IMR-90 (cell line): ENCODE results near the gene WNK4. TPM values are rescaled to one million over a fixed set of nuclear protein-coding genes. Genes with fewer than 3 reads are reported as not detected.

ENCODE experiments used
- ATAC-seq: fragments of 200-7000 bp; cut with Tn5 transposase; 2 replicates; pipeline ENCODE4 v1.9.1; 2020; ENCODE audit warnings: low read depth, mild to moderate bottlenecking, moderate library complexity
- BruUV-seq: library from RNA; stranded (reverse); fragments of 400-500 nt; replicated peaks from 2 replicates; lab custom pipeline; 2021; lab: Mats Ljungman, UMichigan
- CTCF ChIA-PET: fragments of 300-600 bp; formaldehyde crosslinking; extraction: SDS; loops from one replicate; lab custom pipeline; 2021; ENCODE audit warnings: antibody characterized with exemption; lab: Yijun Ruan, JAX
- POLR2A ChIA-PET: fragments of 300-600 bp; sonication (Branson Sonifier 250); formaldehyde crosslinking; loops from one replicate; lab custom pipeline; 2022; ENCODE audit warnings: antibody characterized with exemption; ENCODE audit not compliant: unreplicated experiment; lab: Charles Lee
- DNase-seq: peaks from one replicate; pipeline ENCODE4 v3.0.0; 2013
- H2AFZ ChIP-seq: replicated peaks from 2 replicates; pipeline ENCODE3; 2013; ENCODE audit warnings: low read length, mild to moderate bottlenecking; ENCODE audit not compliant: poor library complexity
- H2AK5ac ChIP-seq: 2 replicates; pipeline ENCODE4 v1.6.1; 2013; ENCODE audit warnings: low read depth, low read length, inconsistent platforms
- H2AK9ac ChIP-seq: replicated peaks from 2 replicates; pipeline ENCODE3; 2013; ENCODE audit warnings: mild to moderate bottlenecking, low read depth, low read length, moderate library complexity; ENCODE audit not compliant: poor library complexity
- H2BK120ac ChIP-seq: 2 replicates; pipeline ENCODE4 v1.6.1; 2013; ENCODE audit warnings: low read depth, low read length, inconsistent platforms
- H2BK15ac ChIP-seq: 3 replicates; pipeline ENCODE4 v1.6.1; 2013; ENCODE audit warnings: low read depth, low read length, inconsistent platforms
- H2BK20ac ChIP-seq: 2 replicates; pipeline ENCODE4 v1.6.1; 2013; ENCODE audit warnings: low read depth, mild to moderate bottlenecking, inconsistent platforms, low read length, moderate library complexity
- H2BK5ac ChIP-seq: 2 replicates; pipeline ENCODE4 v1.6.1; 2013; ENCODE audit warnings: mild to moderate bottlenecking, low read depth, low read length, inconsistent platforms; ENCODE audit not compliant: poor library complexity, severe bottlenecking
- H3K14ac ChIP-seq: replicated peaks from 2 replicates; pipeline ENCODE4 v1.6.1; 2013; ENCODE audit warnings: low read depth, low read length, inconsistent platforms
- H3K18ac ChIP-seq: 2 replicates; pipeline ENCODE4 v1.6.1; 2013; ENCODE audit warnings: low read depth, low read length, control low read depth
- H3K23ac ChIP-seq: 2 replicates; pipeline ENCODE4 v1.6.1; 2013; ENCODE audit warnings: low read depth, low read length, inconsistent platforms
- H3K27ac ChIP-seq: 2 replicates; pipeline ENCODE4 v1.5.1; 2013; ENCODE audit warnings: mild to moderate bottlenecking, control low read depth, low read length; ENCODE audit not compliant: insufficient read depth
- H3K27me3 ChIP-seq: 2 replicates; pipeline ENCODE4 v1.6.1; 2013; ENCODE audit warnings: low read length; ENCODE audit not compliant: control insufficient read depth, insufficient read depth
- H3K36me3 ChIP-seq: 2 replicates; pipeline ENCODE4 v1.6.1; 2013; ENCODE audit warnings: low read length, mixed read lengths; ENCODE audit not compliant: control insufficient read depth, insufficient read depth
- H3K4ac ChIP-seq: 2 replicates; pipeline ENCODE4 v1.6.1; 2013; ENCODE audit warnings: low read depth, low read length, inconsistent platforms
- H3K4me1 ChIP-seq: 2 replicates; pipeline ENCODE4 v1.6.1; 2013; ENCODE audit warnings: low read length, mixed read lengths; ENCODE audit not compliant: control insufficient read depth, insufficient read depth
- H3K4me2 ChIP-seq: 2 replicates; pipeline ENCODE4 v1.6.1; 2013; ENCODE audit warnings: low read depth, mild to moderate bottlenecking, control low read depth, low read length, moderate library complexity
- H3K4me3 ChIP-seq: 2 replicates; pipeline ENCODE4 v1.5.1; 2013; ENCODE audit warnings: low read depth, mild to moderate bottlenecking, control low read depth, low read length, moderate library complexity; ENCODE audit not compliant: insufficient read depth
- H3K56ac ChIP-seq: 2 replicates; pipeline ENCODE4 v1.6.1; 2013; ENCODE audit warnings: low read length, inconsistent platforms; ENCODE audit not compliant: insufficient read depth; ENCODE audit errors: extremely low read depth
- H3K79me1 ChIP-seq, 2 experiments: 2 replicates each; pipeline ENCODE4 v1.6.1; 2013; ENCODE audit warnings: low read length in 2 of 2, inconsistent platforms in 1 of 2, low read depth in 1 of 2
- H3K9ac ChIP-seq: 2 replicates; pipeline ENCODE4 v1.6.1; 2013; ENCODE audit warnings: low read depth, low read length, control low read depth
- H3K9me1 ChIP-seq: 2 replicates; pipeline ENCODE4 v1.6.1; 2013; ENCODE audit warnings: low read length, inconsistent platforms; ENCODE audit not compliant: insufficient read depth
- H3K9me3 ChIP-seq: 2 replicates; pipeline ENCODE4 v1.6.1; 2013; ENCODE audit warnings: low read length; ENCODE audit not compliant: control insufficient read depth, insufficient read depth
- H4K20me1 ChIP-seq: 2 replicates; pipeline ENCODE4 v1.6.1; 2013; ENCODE audit warnings: low read length, inconsistent platforms; ENCODE audit not compliant: insufficient read depth
- H4K5ac ChIP-seq: 2 replicates; pipeline ENCODE4 v1.6.1; 2013; ENCODE audit warnings: mild to moderate bottlenecking, low read depth, low read length, control low read depth
- H4K8ac ChIP-seq, 2 experiments: 2 replicates each; pipeline ENCODE4 v1.6.1; 2013; ENCODE audit warnings: low read depth in 2 of 2, low read length in 2 of 2, control low read depth in 1 of 2, inconsistent platforms in 1 of 2
- H4K91ac ChIP-seq: 2 replicates; pipeline ENCODE4 v1.6.1; 2013; ENCODE audit warnings: low read depth, low read length, inconsistent platforms; ENCODE audit not compliant: insufficient read depth
- CEBPB ChIP-seq: IDR thresholded peaks from 2 replicates; pipeline ENCODE4 v1.6.1; 2012; ENCODE audit warnings: low read depth, low read length, improper control_type of control experiment
- CHD1 ChIP-seq: IDR thresholded peaks from 2 replicates; pipeline ENCODE4 v1.6.1; 2012; ENCODE audit warnings: low read depth, low read length, improper control_type of control experiment
- CTCF ChIP-seq: conservative IDR thresholded peaks from 2 replicates; pipeline ENCODE4 v1.5.1; 2012; ENCODE audit warnings: mild to moderate bottlenecking, low read depth, low read length, improper control_type of control experiment
- ELK1 ChIP-seq: fragments of 150-350 bp; IDR thresholded peaks from 2 replicates; pipeline ENCODE4 v1.6.1; 2016; ENCODE audit warnings: low read depth, mild to moderate bottlenecking, low read length, moderate library complexity, borderline replicate concordance
- FOS ChIP-seq: fragments of 150-350 bp; IDR thresholded peaks from 2 replicates; pipeline ENCODE4 v1.6.1; 2016; ENCODE audit warnings: low read depth, low read length
- MAFK ChIP-seq: IDR thresholded peaks from 2 replicates; pipeline ENCODE4 v1.6.1; 2012; ENCODE audit warnings: low read depth, low read length, improper control_type of control experiment
- MAZ ChIP-seq: IDR thresholded peaks from 2 replicates; pipeline ENCODE4 v1.6.1; 2012; ENCODE audit warnings: low read depth, mild to moderate bottlenecking, low read length, improper control_type of control experiment, moderate library complexity, borderline replicate concordance
- MXI1 ChIP-seq: IDR thresholded peaks from 2 replicates; pipeline ENCODE4 v1.6.1; 2012; ENCODE audit warnings: low read depth, mild to moderate bottlenecking, low read length, moderate library complexity, borderline replicate concordance
- POLR2A ChIP-seq: IDR thresholded peaks from 2 replicates; pipeline ENCODE4 v1.6.1; 2012; ENCODE audit warnings: mild to moderate bottlenecking, low read depth, low read length
- RAD21 ChIP-seq: IDR thresholded peaks from 2 replicates; pipeline ENCODE4 v1.6.1; 2012; ENCODE audit warnings: low read length, improper control_type of control experiment
- RCOR1 ChIP-seq: IDR thresholded peaks from 2 replicates; pipeline ENCODE4 v1.6.1; 2012; ENCODE audit warnings: mild to moderate bottlenecking, low read length, improper control_type of control experiment; ENCODE audit not compliant: insufficient replicate concordance
- RFX5 ChIP-seq: IDR thresholded peaks from 2 replicates; pipeline ENCODE4 v1.8.0; 2012; ENCODE audit warnings: low read depth, mild to moderate bottlenecking, low read length, moderate library complexity
- WGBS, 2 experiments: methylation state at CpG; one replicate each; pipeline versions ENCODE4 v1.1.5 to v1.1.7; 2013; ENCODE audit warnings: missing lambda C conversion rate in 2 of 2; ENCODE audit not compliant: insufficient read length in 1 of 2; ENCODE audit errors: extremely low coverage in 2 of 2; 5-methylcytosine and 5-hydroxymethylcytosine counted together
- dilution Hi-C: fragments of 300-500 bp; cut with HindIII; formaldehyde crosslinking; loops from one replicate; pipeline ENCODE4 v1.14.3; 2018; ENCODE audit warnings: low sequenced_read_pairs; ENCODE audit not compliant: unreplicated experiment
- in situ Hi-C: fragments of 300-500 bp; cut with MboI; formaldehyde crosslinking; loops from 3 replicates; pipeline ENCODE4 v1.14.3; 2019; ENCODE audit warnings: low sequenced_read_pairs, inconsistent platforms, mixed read lengths
- intact Hi-C: fragments of 100-400 bp; cut with micrococcal nuclease; formaldehyde crosslinking; loops from 2 replicates; pipeline ENCODE4 v1.10.0; 2022
- polyA plus RNA-seq, 3 experiments: library from polyadenylated mRNA; depleted of rRNA; stranded (reverse); fragments of >200 nt; gene quantifications; 2 replicates each; pipeline ENCODE4 v1.2.3, GENCODE V29; 2012; ENCODE audit warnings: low replicate concordance in 1 of 3
- total RNA-seq: library from RNA; depleted of rRNA; stranded (reverse); fragments of >200 nt; gene quantifications from 2 replicates; pipeline ENCODE4 v1.2.3, GENCODE V29; 2012

Gene WNK4
- total and polyA plus RNA-seq, 2 of the 4 experiments (the other 2 are of a cell fraction) = 1.3 to 15.1 TPM

GRCh38 chr17:42744283-42744805 is 36.1 kb upstream of the WNK4 start (continued):
- no peak for TF ChIP-seq CHD1

- Histone ChIP-seq H2BK120ac (peak within 1 kb of the TSS; percentile 68; the same call in 1 of the 2 replicates), H4K91ac (peak within 1 kb of the TSS; percentile 73), H3K27ac (peak within 1 kb of the TSS; percentile 83), H3K36me3 (no peaks in the 10 kb centered on the region), H2AFZ (peak within 1 kb of the TSS; percentile 99), H2BK15ac (no peak within 1 kb of the TSS; the same call in 2 of the 3 replicates), H3K9ac (peak within 1 kb of the TSS; percentile 84), H3K4ac (peak within 1 kb of the TSS; percentile 86), H4K5ac (peak within 1 kb of the TSS; percentile 65), H3K9me3 (no peaks in the 10 kb centered on the region), H3K9me1 (peaks cover 8% of the 10 kb centered on the region; the same call in 1 of the 2 replicates), H3K27me3 (peaks cover 10% of the 10 kb centered on the region; the same call in 1 of the 2 replicates), H4K20me1 (no peaks in the 10 kb centered on the region), H3K4me1 (peaks cover 5% of the 10 kb centered on the region; the same call in 1 of the 2 replicates), H3K4me2 (peak within 1 kb of the TSS; percentile 97), H4K8ac (peak within 1 kb of the TSS; percentile 91), H3K56ac (peak within 1 kb of the TSS; percentile 61), H3K14ac (peak within 1 kb of the TSS; percentile 91), H2AK5ac (peak within 1 kb of the TSS; percentile 84), H2AK9ac (peak within 1 kb of the TSS; percentile 95), H3K4me3 (peak within 1 kb of the TSS; percentile 75), H2BK5ac (peak within 1 kb of the TSS; percentile 77), H3K23ac (peak within 1 kb of the TSS; percentile 87), H2BK20ac (no peak within 1 kb of the TSS), H3K79me1 (peaks cover 12 to 35% of the 10 kb centered on the region in 2 experiments), H3K18ac (peak within 1 kb of the TSS; percentile 20)
- intact Hi-C loops = no loop called here
- POLR2A ChIA-PET = no interaction called here
- 10% methylated on average over 14 of the region's 50 CpGs; no CpG with 5 or more reads in 1 of the 2 experiments for WGBS, 2 experiments
- CTCF ChIA-PET = no interaction called here
- ATAC-seq (peak; percentile 98), DNase-seq (peak; percentile 86)
- dilution Hi-C loops = no loop called here
- in situ Hi-C loops = no loop called here
- no TSS peak for BruUV-seq
- no peak for TF ChIP-seq ELK1
- no peak for TF ChIP-seq FOS
- TF ChIP-seq MAFK = no peak
- no peak for TF ChIP-seq CTCF
- no peak for TF ChIP-seq RAD21
- no peak for TF ChIP-seq CHD1
- no peak for TF ChIP-seq RCOR1
- peak; percentile 60 for TF ChIP-seq POLR2A
- TF ChIP-seq CEBPB = no peak
- peak; percentile 11; the same call in 1 of the 2 replicates for TF ChIP-seq MXI1
- TF ChIP-seq RFX5 = no peak
- TF ChIP-seq MAZ = peak; percentile 88; the same call in 1 of the 2 replicates
Measured at GRCh38 chr17:42744806-42745617, 35.4 kb upstream of the WNK4 start, which contains the start of gene EZH1. Gene EZH1 (minus strand): TSS chr17:42745040. CDS start chr17:42728941, 16,099 bp downstream.
